ENCODE measurements around the gene P2RY2. TPM values are rescaled to one million over a fixed set of nuclear protein-coding genes. Genes with fewer than 3 reads are reported as not detected.

Gene P2RY2
- total and polyA plus RNA-seq, 2 of the 8 experiments (the other 6 are each of a cell fraction or from before 2014, with no cell fraction given), result 1.0 to 1.5 TPM

DNA sequence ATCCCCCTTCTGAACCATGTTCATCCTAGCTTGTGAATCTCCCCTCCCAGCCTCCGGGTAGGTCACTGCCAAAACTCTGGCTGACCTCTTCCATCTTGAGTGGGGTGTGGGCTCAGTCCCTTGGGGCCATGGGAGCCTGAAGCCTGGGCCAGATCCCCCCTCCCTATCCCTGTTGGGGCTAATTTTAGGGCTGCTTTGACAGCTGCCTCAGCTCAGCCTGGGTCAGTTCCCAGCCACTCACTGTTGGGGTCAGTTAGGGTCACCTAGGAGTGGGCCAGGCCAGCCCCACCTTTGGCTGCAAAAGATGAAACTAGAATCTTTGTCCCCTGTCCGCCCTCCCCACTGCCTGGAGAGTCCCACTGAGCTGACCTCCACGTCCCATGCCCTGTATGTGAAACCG, 29.8 kb upstream of the P2RY2 start (continued):
- TF ChIP-seq RBBP5 (IDR thresholded peaks at IDR 0.05; ENCODE audit: borderline replicate concordance, low read depth, low read length), result no peak
- no peak for TF ChIP-seq SP1 (IDR thresholded peaks at IDR 0.05; ENCODE audit: low read depth, low read length)
- no peak for TF ChIP-seq SIX5 (IDR thresholded peaks at IDR 0.05; ENCODE audit: low read depth, low read length)
- TF ChIP-seq ATF2 (IDR thresholded peaks at IDR 0.05; ENCODE audit: low read length), result no peak
